ENCODE measurements around the gene CAPN12.

The CAPN12 gene

DNA sequence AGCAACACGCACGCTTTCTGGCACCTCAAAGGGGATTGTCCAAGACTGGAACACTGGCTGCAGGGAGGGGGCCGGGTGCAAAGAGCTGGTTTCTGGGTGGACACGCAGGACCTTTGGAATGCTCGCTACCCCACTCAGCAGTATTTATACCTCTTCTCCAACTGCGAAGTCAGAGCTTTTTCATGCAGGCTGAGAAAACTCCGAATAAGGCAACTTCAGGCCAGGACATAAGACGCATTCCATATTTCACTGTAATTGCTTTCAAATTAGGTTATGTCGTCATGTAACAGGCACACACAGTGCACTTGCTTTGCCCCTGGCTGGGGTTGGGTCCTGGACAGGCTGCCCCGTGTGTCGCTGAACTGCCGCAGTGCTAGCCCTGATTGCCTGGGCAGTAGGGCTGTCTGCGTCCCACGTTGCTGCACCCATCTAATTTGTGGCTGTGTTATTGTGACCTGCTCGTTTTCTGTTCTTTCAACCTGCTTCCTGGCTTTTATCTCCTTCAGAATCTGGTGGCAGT is 52.3 kb downstream of the CAPN12 start:
- Histone ChIP-seq H3K9me3 (ENCODE audit: insufficient read depth, low read depth, low read length) (no peaks in the 10 kb centered on the region), H2AFZ (ENCODE audit: low read length) (no peak overlapping the region), H3K4me1 (ENCODE audit: insufficient read depth, low read length, poor library complexity, severe bottlenecking) (peaks cover 84% of the 10 kb centered on the region), H4K20me1 (ENCODE audit: insufficient read depth, low read length, poor library complexity, severe bottlenecking) (peaks cover 33% of the 10 kb centered on the region), H3K4me2 (ENCODE audit: low read depth, low read length, poor library complexity, severe bottlenecking) (peak overlapping the region; percentile 83), H3F3A (ENCODE audit: low read depth) (peaks cover 17% of the 10 kb centered on the region), H3K9ac (ENCODE audit: low read depth, low read length, poor library complexity, severe bottlenecking) (peak overlapping the region; percentile 65), H3K27me3 (ENCODE audit: insufficient read depth, low read length, poor library complexity, severe bottlenecking) (no peaks in the 10 kb centered on the region), H3K4me3 (ENCODE audit: low read length, poor library complexity, severe bottlenecking) (no peak overlapping the region), H3K79me2 (ENCODE audit: insufficient read depth, low read length) (peaks cover 87% of the 10 kb centered on the region), H3K36me3 (ENCODE audit: insufficient read depth, low read length) (peaks cover 14% of the 10 kb centered on the region; the same call in 1 of the 2 replicates), H3K9me2 (replicated peaks; ENCODE audit: low read depth, low read length) (no peaks in the 10 kb centered on the region)
- no peak for TF ChIP-seq EZH2phosphoT487 (IDR thresholded peaks at IDR 0.05; ENCODE audit: borderline replicate concordance)
- TF ChIP-seq, protein P1, sequence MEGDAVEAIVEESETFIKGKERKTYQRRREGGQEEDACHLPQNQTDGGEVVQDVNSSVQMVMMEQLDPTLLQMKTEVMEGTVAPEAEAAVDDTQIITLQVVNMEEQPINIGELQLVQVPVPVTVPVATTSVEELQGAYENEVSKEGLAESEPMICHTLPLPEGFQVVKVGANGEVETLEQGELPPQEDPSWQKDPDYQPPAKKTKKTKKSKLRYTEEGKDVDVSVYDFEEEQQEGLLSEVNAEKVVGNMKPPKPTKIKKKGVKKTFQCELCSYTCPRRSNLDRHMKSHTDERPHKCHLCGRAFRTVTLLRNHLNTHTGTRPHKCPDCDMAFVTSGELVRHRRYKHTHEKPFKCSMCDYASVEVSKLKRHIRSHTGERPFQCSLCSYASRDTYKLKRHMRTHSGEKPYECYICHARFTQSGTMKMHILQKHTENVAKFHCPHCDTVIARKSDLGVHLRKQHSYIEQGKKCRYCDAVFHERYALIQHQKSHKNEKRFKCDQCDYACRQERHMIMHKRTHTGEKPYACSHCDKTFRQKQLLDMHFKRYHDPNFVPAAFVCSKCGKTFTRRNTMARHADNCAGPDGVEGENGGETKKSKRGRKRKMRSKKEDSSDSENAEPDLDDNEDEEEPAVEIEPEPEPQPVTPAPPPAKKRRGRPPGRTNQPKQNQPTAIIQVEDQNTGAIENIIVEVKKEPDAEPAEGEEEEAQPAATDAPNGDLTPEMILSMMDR (conservative IDR thresholded peaks at IDR 0.05; ENCODE audit: low read length), result no peak

GRCh38 chr19:38690832-38691231 is 53.4 kb downstream of the CAPN12 start:
- peaks cover 87% of the 10 kb centered on the region for H3K79me2 ChIP-seq (ENCODE audit: insufficient read depth, low read length)
- H3K4me1 ChIP-seq (ENCODE audit: insufficient read depth, low read length, poor library complexity, severe bottlenecking), result peaks cover 85% of the 10 kb centered on the region
- no peaks in the 10 kb centered on the region for H3K9me2 ChIP-seq (replicated peaks; ENCODE audit: low read depth, low read length)
- no peak overlapping the region for H3K4me2 ChIP-seq (ENCODE audit: low read depth, low read length, poor library complexity, severe bottlenecking)
- H3K4me3 ChIP-seq (ENCODE audit: low read length, poor library complexity, severe bottlenecking), result no peak overlapping the region
- no peaks in the 10 kb centered on the region for H3K9me3 ChIP-seq (ENCODE audit: insufficient read depth, low read depth, low read length)
- peaks cover 10% of the 10 kb centered on the region; the same call in 1 of the 2 replicates for H3K36me3 ChIP-seq (ENCODE audit: insufficient read depth, low read length)
- H4K20me1 ChIP-seq (ENCODE audit: insufficient read depth, low read length, poor library complexity, severe bottlenecking), result peaks cover 30% of the 10 kb centered on the region
- no peak overlapping the region for H2AFZ ChIP-seq (ENCODE audit: low read length)
- no peak overlapping the region for H3K9ac ChIP-seq (ENCODE audit: low read depth, low read length, poor library complexity, severe bottlenecking)
- TF ChIP-seq, protein P1 (conservative IDR thresholded peaks at IDR 0.05; ENCODE audit: low read length), result no peak
- TF ChIP-seq EZH2phosphoT487 (IDR thresholded peaks at IDR 0.05; ENCODE audit: borderline replicate concordance), result no peak
- H3K27me3 ChIP-seq (ENCODE audit: insufficient read depth, low read length, poor library complexity, severe bottlenecking), result no peaks in the 10 kb centered on the region
- peaks cover 17% of the 10 kb centered on the region for H3F3A ChIP-seq (ENCODE audit: low read depth)

DNA sequence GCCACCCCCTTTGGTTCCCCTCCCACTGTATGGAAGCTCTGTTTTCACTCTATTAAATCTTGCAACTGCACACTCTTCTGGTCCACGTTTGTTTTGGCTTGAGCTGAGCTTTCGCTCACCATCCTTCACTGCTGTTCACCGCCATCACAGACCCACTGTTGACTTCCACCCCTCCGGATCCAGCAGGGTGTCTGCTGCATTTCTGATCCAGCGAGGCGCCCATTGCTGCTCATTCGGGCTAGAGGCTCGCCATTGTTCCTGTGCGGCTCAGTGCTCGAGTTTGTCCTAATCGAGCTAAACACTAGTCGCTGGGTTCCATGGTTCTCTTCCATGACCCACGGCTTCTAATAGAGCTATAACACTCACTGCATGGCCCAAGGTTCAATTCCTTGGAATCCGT is 54.1 kb downstream of the CAPN12 start:
- no peaks in the 10 kb centered on the region for H3K9me2 ChIP-seq (replicated peaks; ENCODE audit: low read depth, low read length)
- H3K4me2 ChIP-seq (ENCODE audit: low read depth, low read length, poor library complexity, severe bottlenecking), result no peak overlapping the region
- peaks cover 17% of the 10 kb centered on the region for H3F3A ChIP-seq (ENCODE audit: low read depth)
- H3K36me3 ChIP-seq (ENCODE audit: insufficient read depth, low read length), result peaks cover 10% of the 10 kb centered on the region; the same call in 1 of the 2 replicates
- TF ChIP-seq, protein P1 (conservative IDR thresholded peaks at IDR 0.05; ENCODE audit: low read length), result no peak
- TF ChIP-seq EZH2phosphoT487 (IDR thresholded peaks at IDR 0.05; ENCODE audit: borderline replicate concordance), result no peak
- H3K4me1 ChIP-seq (ENCODE audit: insufficient read depth, low read length, poor library complexity, severe bottlenecking), result peaks cover 85% of the 10 kb centered on the region
- H4K20me1 ChIP-seq (ENCODE audit: insufficient read depth, low read length, poor library complexity, severe bottlenecking), result peaks cover 28% of the 10 kb centered on the region
- H3K27me3 ChIP-seq (ENCODE audit: insufficient read depth, low read length, poor library complexity, severe bottlenecking), result no peaks in the 10 kb centered on the region
- no peaks in the 10 kb centered on the region for H3K9me3 ChIP-seq (ENCODE audit: insufficient read depth, low read depth, low read length)
- no peak overlapping the region for H3K9ac ChIP-seq (ENCODE audit: low read depth, low read length, poor library complexity, severe bottlenecking)
- H3K4me3 ChIP-seq (ENCODE audit: low read length, poor library complexity, severe bottlenecking), result no peak overlapping the region
- H2AFZ ChIP-seq (ENCODE audit: low read length), result no peak overlapping the region
- H3K79me2 ChIP-seq (ENCODE audit: insufficient read depth, low read length), result peaks cover 87% of the 10 kb centered on the region
